ENCODE data around the gene SERF2.

The SERF2 gene

GRCh38 chr15:43791993-43792760 lies at the start of gene SERF2:
Gene SERF2, plus strand, starts transcription at chr15:43792320. Its CDS starts 57 bp downstream, at chr15:43792377.
- peak; percentile 94 for DNase-seq (ENCODE audit: low read depth)

GRCh38 chr15:43746245-43746902 lies 45.7 kb upstream of the SERF2 start, which contains the start of gene PDIA3:
Gene PDIA3, plus strand, starts transcription at chr15:43746438. Its CDS starts 102 bp downstream, at chr15:43746540.
- DNase-seq (ENCODE audit: low read depth), result peak; percentile 58

DNA sequence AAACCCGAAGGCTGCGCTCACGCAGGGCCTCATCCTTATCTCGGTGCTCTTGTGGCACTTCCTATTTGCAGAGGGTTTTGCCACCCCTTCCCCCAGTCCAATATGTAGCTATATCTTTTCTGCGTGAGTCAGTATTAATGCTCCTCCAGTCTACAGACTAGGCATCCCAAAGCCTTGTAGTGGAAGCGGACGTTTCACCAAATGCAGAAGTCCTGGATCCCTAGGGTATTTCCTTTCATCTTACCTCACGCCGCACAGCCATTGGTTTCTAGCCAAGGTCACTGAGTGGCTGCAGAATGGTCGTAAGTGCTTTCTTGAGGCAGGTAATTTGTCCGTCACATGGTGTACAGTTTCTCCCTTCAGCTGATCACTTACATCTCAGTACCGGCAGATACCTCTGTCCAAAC lies 45.2 kb upstream of the SERF2 start:
- DNase-seq (ENCODE audit: low read depth), result peak; percentile 24

DNA sequence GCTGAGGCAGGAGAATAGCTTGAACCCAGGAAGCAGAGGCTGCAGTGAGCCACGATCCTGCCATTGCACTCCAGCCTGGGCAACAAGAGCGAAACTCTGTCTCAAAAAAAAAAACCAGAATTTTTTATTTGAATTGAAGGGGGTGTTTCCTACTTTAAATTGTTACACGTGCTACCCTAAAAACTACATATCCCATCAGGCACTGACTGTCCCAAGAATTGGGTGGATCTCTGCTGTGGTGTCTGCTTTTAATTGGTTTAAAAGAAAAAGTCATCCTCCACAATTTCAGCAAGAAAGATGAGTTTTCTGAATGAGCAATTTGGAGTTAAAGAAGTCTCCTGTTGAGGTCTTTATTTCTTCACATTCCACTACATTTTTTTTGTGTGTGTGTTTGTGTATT lies 43.7 kb upstream of the SERF2 start:
- DNase-seq (ENCODE audit: low read depth), result peak; percentile 9

- no peak for DNase-seq (ENCODE audit: low read depth)
Observed at GRCh38 chr15:43749690-43750345, 42.3 kb upstream of the SERF2 start.

- DNase-seq (ENCODE audit: low read depth), result no peak
Observed at GRCh38 chr15:43751885-43752284, 40.2 kb upstream of the SERF2 start.

- no peak for DNase-seq (ENCODE audit: low read depth)
Observed at GRCh38 chr15:43762824-43763223, 29.3 kb upstream of the SERF2 start.

GRCh38 chr15:43763819-43764446 lies 28.2 kb upstream of the SERF2 start:
- no peak for DNase-seq (ENCODE audit: low read depth)

DNA sequence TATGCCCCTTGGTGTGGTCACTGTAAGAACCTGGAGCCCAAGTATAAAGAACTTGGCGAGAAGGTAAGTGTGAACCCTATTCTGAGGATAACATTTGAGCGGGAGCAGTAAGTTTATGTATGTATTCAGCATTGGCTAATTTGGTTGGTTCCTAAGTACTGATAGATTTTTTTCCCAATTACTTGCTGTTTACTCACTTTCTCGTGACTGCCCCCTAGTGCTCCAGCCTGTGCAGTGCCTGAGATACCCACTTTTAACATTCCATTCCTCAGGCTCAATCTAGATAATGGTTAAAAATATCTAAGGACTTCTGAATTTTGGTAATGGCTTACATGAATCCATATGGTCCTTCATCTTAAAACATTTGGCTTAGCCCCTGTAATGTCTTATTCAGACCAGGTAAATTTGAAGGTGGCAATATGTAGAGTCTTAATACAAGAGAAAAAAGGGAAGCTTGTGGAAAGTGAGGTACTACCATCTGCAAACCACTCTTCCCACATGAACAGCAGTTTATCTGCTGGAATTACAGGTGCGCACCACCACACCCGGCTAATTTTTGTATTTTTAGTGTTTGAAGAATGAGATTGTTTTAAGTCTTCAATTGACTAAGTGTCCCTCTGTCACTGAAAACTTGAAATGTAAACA lies 22.4 kb upstream of the SERF2 start:
- DNase-seq (ENCODE audit: low read depth), result no peak

DNA sequence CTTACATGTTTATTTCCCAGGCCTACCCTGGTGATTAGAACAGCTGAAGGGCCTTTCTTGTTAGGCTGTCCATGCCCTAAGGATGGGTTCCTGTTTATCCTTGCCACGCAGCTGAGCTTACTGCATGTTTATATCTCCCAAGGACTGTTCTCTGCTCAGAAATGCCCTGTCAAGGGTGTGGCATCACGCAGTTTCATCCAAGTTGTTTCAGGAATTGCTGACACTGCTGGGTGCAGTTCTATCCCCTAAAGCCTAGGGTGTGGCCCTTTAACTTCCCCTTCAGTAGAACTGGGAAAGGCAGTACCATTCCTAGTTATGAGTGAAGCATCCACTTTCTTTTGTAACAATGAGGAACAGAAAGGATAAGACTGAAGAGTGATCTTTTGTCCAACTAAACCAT lies 20.3 kb upstream of the SERF2 start:
- no peak for DNase-seq (ENCODE audit: low read depth)

- DNase-seq (ENCODE audit: low read depth), result no peak
Observed at GRCh38 chr15:43772624-43773023, 19.5 kb upstream of the SERF2 start.

GRCh38 chr15:43774062-43774461 lies 18.1 kb upstream of the SERF2 start:
- DNase-seq (ENCODE audit: low read depth), result no peak

GRCh38 chr15:43775411-43775965 lies 16.6 kb upstream of the SERF2 start:
- no peak for DNase-seq (ENCODE audit: low read depth)

GRCh38 chr15:43776101-43776717 lies 15.9 kb upstream of the SERF2 start:
- DNase-seq (ENCODE audit: low read depth), result no peak

DNA sequence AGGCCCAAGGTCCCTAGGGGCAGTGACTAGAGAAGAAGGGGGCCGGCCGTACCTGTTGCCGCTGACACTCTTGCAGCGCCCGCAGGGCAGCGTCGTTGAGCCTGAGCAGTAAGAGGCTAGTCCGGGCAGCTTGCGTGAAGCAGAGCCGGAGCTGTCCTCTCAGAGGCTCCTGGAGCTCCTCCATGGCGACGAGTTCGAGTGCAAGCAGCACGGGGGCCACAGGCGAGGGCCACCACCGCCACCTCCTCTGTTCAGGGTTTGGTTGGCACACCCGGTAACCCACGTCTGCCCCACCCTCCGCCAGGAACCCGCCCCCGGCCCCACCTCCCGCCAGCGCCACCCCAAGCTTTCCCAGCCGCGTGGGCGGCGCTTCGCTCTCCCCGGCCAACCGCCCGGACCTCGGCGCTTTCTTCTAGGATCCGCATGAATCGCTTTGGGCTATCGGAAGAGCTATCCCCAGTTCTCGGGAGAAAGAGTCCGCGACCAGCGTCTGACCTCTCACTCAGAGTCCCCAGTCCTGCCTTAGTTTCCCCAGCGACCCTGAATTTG lies 15.3 kb upstream of the SERF2 start, which contains the start of gene ELL3:
Gene ELL3 (minus strand): TSS at position 249 of the 549 bp plus-strand sequence. CDS start 65 bp downstream, at position 184.
- DNase-seq (ENCODE audit: low read depth), result peak; percentile 65

DNA sequence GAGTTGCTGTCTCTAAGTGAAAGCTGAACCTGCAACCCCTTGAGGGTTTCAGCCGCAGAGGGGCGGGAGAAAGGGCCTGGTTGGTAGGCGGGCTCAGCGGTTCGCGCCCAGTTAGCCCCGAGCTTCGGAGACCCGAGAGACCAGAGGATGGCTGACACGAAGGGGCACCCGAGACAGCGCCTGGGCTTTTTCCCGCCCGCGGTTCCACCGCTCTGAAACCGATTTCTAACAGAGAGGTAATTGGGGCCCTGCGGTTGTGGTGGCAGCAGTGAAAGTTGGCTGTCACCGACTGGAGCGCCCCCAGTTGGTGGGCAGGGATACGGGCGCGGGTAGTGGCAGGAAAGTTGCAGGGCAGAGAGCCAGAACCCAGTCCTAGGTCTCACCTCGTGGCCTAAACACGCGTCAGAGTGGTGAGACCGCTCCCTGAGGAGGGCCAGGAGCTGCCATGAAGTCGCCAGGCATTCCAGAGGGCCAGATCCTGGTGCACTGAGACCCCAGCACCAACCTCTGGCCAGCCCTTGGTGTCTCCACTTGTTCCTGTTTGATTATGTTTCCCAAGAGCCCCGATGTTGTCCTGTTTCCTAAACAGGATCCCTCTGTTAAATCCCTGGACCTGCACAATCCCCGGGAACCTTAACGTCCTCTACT lies 14.7 kb upstream of the SERF2 start:
- DNase-seq (ENCODE audit: low read depth), result no peak

GRCh38 chr15:43779016-43779415 lies 13.1 kb upstream of the SERF2 start:
- no peak for DNase-seq (ENCODE audit: low read depth)

DNA sequence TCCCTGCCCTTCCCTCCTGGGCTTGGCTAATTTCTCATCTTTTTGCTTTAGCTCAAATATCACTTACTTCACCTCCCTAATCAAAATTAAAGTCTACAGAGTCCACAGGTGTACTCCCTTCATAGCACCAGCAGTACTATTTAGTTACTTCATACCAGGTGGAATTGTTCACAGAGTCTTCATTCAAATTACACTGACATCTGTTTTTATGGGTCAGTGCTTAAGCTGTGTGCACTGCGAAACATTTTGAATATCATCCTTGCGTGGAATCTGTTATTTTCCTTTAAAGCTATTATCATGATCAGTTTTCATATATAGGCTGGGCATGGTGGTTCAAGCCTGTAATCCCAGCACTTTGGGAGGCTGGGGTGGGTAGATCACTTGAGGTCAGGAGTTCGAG lies 2.7 kb upstream of the SERF2 start:
- DNase-seq (ENCODE audit: low read depth), result no peak

- no peak for DNase-seq (ENCODE audit: low read depth)
Observed at GRCh38 chr15:43792761-43793476, 799 bp downstream of the SERF2 start.

- DNase-seq (ENCODE audit: low read depth), result no peak
Observed at GRCh38 chr15:43793647-43794046, 1.5 kb downstream of the SERF2 start.

All from HS-5 (cell line).